ENCODE data around the gene GDF9. TPM values are rescaled to one million over a fixed set of nuclear protein-coding genes. Genes with fewer than 3 reads are reported as not detected.

The GDF9 gene
- polyA plus RNA-seq, 4 donors, result 0.32 to 0.67 (median 0.34) TPM; not detected in 1

DNA sequence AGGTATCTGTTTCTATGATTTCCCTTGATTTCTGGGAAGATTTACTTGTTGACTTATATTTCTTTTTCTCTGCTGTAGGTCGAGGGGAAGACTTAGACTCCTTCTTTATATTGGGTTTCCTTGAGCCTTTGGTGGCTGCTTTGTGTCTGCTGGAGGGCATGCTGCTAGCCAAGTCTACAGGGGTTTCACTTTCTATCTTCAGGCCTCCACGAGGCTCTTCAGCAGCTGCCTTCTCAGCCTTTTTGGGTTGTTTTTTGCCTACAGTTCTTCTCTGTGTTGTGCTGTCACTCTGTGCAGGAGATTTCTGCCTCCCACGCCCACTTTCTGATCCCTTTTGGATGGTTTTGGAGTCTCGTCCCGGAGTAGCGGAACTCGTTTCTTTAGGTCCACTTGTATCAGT, 30.4 kb upstream of the GDF9 start:
- Histone ChIP-seq H3K27ac (ENCODE audit: low read depth in 1 of 3, low read length in 2 of 3) (no peak overlapping the region), H3K4me1 (ENCODE audit: control insufficient read depth in 3 of 3, insufficient read depth in 2 of 3, low read depth in 1 of 3, low read length in 2 of 3) (no peaks in the 10 kb centered on the region), H3K36me3 (ENCODE audit: control insufficient read depth in 3 of 3, insufficient read depth in 2 of 3, low read depth in 1 of 3, low read length in 3 of 3) (peaks cover 13 to 38% (median 25%) of the 10 kb centered on the region in 3 donors), H3K27me3 (ENCODE audit: control insufficient read depth in 3 of 3, insufficient read depth in 3 of 3, low read length in 3 of 3) (no peaks in the 10 kb centered on the region), H3K9me3 (ENCODE audit: control insufficient read depth in 2 of 2, insufficient read depth in 1 of 2, low read depth in 1 of 2, low read length in 1 of 2) (no peaks in the 10 kb centered on the region), H3K4me3 (ENCODE audit: low read depth in 1 of 3, low read length in 3 of 3) (no peak overlapping the region)
- FAIRE-seq, result no peak
- WGBS, 3 donors, result 72 to 74% (median 74%) methylated on average over 7 of the region's 7 CpGs
- DNase-seq, result no peak

DNA sequence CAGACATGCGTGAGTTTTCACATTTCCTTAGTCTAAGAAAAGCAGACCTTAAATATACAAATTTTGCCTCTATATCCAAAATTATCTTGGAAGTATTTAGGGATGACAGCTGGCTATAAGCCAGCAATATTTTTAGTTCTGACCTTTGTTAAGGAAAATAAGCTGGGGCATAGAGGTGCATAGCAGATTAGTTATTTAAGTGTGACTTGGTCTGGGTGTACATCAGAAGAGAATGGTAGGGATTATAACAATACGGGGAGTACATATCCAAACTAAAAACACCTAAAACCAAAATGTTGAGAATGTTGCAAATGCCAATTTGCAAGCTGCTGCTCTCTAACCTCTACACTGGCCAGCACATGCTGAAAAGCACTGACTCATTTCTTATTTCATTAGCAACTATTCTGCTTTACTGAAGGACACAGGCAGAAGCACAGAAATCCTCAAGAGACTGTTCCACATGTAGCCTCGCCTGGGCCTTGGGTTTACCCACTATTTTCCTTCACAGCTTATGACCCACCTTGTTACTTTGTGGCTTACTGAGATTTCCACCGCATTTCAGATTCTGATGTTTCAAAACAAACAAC, 29.5 kb upstream of the GDF9 start:
- FAIRE-seq (no peak), DNase-seq (no peak)
- WGBS, 3 donors, result 89 to 93% (median 90%) methylated on average over 4 of the region's 4 CpGs
- Histone ChIP-seq H3K9me3 (ENCODE audit: control insufficient read depth in 2 of 2, insufficient read depth in 1 of 2, low read depth in 1 of 2, low read length in 1 of 2) (no peaks in the 10 kb centered on the region), H3K27ac (ENCODE audit: low read depth in 1 of 3, low read length in 2 of 3) (no peak overlapping the region), H3K27me3 (ENCODE audit: control insufficient read depth in 3 of 3, insufficient read depth in 3 of 3, low read length in 3 of 3) (no peaks in the 10 kb centered on the region), H3K4me3 (ENCODE audit: low read depth in 1 of 3, low read length in 3 of 3) (no peak overlapping the region), H3K4me1 (ENCODE audit: control insufficient read depth in 3 of 3, insufficient read depth in 2 of 3, low read depth in 1 of 3, low read length in 2 of 3) (no peaks in the 10 kb centered on the region), H3K36me3 (ENCODE audit: control insufficient read depth in 3 of 3, insufficient read depth in 2 of 3, low read depth in 1 of 3, low read length in 3 of 3) (peaks cover 13 to 38% (median 25%) of the 10 kb centered on the region in 3 donors)

DNA sequence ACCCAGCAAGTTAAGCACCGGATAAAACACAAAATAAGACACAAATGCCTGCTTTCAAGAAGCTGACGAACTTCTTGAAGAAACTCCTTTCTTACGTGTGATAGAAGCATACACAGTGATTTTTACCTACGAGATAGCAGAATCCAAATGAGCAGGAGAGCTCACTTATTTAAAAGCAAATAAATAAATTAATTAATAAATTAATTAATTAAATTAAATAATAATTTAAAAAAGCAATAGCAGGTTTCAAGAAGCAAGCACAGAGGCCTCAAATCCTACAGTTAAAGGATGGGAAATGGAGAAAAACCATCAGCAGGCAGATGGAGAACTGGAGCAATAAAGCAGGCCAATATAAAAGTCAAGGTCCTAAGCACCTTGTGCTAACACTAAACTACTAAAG, 24.5 kb upstream of the GDF9 start:
- Histone ChIP-seq H3K4me1 (ENCODE audit: control insufficient read depth in 3 of 3, insufficient read depth in 2 of 3, low read depth in 1 of 3, low read length in 2 of 3) (no peaks in the 10 kb centered on the region), H3K27me3 (ENCODE audit: control insufficient read depth in 3 of 3, insufficient read depth in 3 of 3, low read length in 3 of 3) (no peaks in the 10 kb centered on the region), H3K9me3 (ENCODE audit: control insufficient read depth in 2 of 2, insufficient read depth in 1 of 2, low read depth in 1 of 2, low read length in 1 of 2) (no peaks in the 10 kb centered on the region), H3K36me3 (ENCODE audit: control insufficient read depth in 3 of 3, insufficient read depth in 2 of 3, low read depth in 1 of 3, low read length in 3 of 3) (peaks cover 15 to 23% (median 23%) of the 10 kb centered on the region in 3 donors), H3K27ac (ENCODE audit: low read depth in 1 of 3, low read length in 2 of 3) (no peak overlapping the region), H3K4me3 (ENCODE audit: low read depth in 1 of 3, low read length in 3 of 3) (no peak overlapping the region)
- FAIRE-seq (no peak), DNase-seq (no peak)
- WGBS, 3 donors, result 94 to 96% (median 95%) methylated on average over 4 of the region's 4 CpGs

DNA sequence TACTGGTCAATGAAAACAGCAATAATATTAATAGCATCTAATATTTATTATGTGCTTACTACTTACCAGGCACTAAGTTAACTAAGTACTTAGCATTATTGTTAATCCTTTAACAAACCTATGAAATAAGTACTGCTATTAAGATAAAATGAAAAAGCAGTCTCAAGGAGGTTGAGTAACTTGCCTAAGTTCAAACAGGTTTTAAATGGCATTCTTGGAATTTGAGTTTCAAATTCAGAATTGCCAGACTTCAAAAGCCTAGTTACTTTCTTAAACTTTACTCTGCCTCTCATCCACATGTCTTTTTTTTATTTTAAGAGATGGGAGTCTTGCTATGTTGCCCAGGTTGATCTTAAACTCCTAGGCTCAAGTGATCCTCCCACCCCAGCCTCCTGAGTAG, 23.2 kb upstream of the GDF9 start:
- no peak for DNase-seq
- H3K9me3 ChIP-seq (ENCODE audit: control insufficient read depth in 2 of 2, insufficient read depth in 1 of 2, low read depth in 1 of 2, low read length in 1 of 2), result no peaks in the 10 kb centered on the region
- no peak overlapping the region for H3K4me3 ChIP-seq (ENCODE audit: low read depth in 1 of 3, low read length in 3 of 3)
- no peaks in the 10 kb centered on the region for H3K4me1 ChIP-seq (ENCODE audit: control insufficient read depth in 3 of 3, insufficient read depth in 2 of 3, low read depth in 1 of 3, low read length in 2 of 3)
- no peak overlapping the region for H3K27ac ChIP-seq (ENCODE audit: low read depth in 1 of 3, low read length in 2 of 3)
- no peak for FAIRE-seq
- H3K27me3 ChIP-seq (ENCODE audit: control insufficient read depth in 3 of 3, insufficient read depth in 3 of 3, low read length in 3 of 3), result no peaks in the 10 kb centered on the region
- H3K36me3 ChIP-seq (ENCODE audit: control insufficient read depth in 3 of 3, insufficient read depth in 2 of 3, low read depth in 1 of 3, low read length in 3 of 3), result peaks cover 17 to 23% (median 21%) of the 10 kb centered on the region in 3 donors

DNA sequence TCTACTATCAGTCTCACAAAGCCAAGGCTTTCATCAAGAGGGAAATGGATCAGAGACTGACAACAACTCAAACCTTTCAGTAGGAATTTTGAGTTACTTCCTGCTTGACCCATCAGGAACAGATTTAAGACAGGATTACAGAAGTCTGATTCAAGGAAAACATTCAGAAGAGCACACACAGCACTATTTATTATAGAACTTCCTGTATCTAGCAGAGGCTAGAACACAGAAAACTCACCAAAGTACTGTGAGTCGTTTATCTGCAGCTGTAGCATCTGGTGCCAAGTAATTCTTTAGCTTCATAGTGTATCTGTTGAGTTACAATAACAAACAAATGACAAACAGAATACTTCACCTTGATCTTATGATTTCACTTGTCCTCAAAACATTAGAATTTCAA, 21.0 kb upstream of the GDF9 start:
- H3K4me1 ChIP-seq (ENCODE audit: control insufficient read depth in 3 of 3, insufficient read depth in 2 of 3, low read depth in 1 of 3, low read length in 2 of 3), result no peaks in the 10 kb centered on the region
- peaks cover 15 to 24% (median 20%) of the 10 kb centered on the region in 3 donors for H3K36me3 ChIP-seq (ENCODE audit: control insufficient read depth in 3 of 3, insufficient read depth in 2 of 3, low read depth in 1 of 3, low read length in 3 of 3)

DNA sequence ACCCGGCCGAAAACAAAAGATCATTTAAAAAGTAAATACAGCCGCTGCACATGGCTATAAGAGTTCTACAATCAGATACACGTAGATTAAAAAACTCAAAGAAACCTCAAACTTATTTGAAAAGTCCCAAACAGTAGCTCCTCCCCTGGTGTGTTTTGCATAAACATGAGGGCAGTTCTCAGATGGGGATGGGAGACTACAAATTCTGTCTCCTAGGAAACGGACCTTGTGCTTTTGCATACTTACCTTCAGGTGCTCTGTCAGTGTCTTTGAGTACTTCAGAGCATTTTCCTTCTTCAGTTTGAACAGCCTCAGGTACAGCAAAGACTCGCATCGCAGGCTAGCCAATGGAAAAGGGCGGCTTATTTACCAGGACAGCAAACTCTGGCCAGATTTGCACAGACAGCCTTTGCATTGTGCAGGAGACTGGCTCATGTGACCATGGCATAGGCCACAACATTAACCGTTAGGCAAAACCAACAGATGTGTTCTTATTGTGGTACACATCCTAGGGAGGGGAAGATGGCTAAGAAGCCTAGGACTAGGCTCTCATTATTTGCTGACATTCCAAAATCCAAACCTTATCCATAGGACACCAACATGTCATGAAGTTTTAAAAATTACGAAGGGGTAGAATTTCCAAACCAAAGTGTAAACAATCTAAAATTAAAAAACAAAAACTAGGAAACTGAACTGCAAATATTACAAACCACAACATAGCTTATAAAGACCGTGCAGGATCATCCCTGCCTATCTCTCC, 20.0 kb upstream of the GDF9 start:
- DNase-seq (no peak), FAIRE-seq (no peak)
- Histone ChIP-seq H3K9me3 (ENCODE audit: control insufficient read depth in 2 of 2, insufficient read depth in 1 of 2, low read depth in 1 of 2, low read length in 1 of 2) (no peaks in the 10 kb centered on the region), H3K4me3 (ENCODE audit: low read depth in 1 of 3, low read length in 3 of 3) (no peak overlapping the region), H3K27ac (ENCODE audit: low read depth in 1 of 3, low read length in 2 of 3) (peak overlapping the region in 1 of 3 donors; percentile 8), H3K4me1 (ENCODE audit: control insufficient read depth in 3 of 3, insufficient read depth in 2 of 3, low read depth in 1 of 3, low read length in 2 of 3) (no peaks in the 10 kb centered on the region), H3K27me3 (ENCODE audit: control insufficient read depth in 3 of 3, insufficient read depth in 3 of 3, low read length in 3 of 3) (no peaks in the 10 kb centered on the region), H3K36me3 (ENCODE audit: control insufficient read depth in 3 of 3, insufficient read depth in 2 of 3, low read depth in 1 of 3, low read length in 3 of 3) (peaks cover 11 to 31% (median 20%) of the 10 kb centered on the region in 3 donors)
- WGBS, 3 donors, result 84 to 87% (median 85%) methylated on average over 11 of the region's 11 CpGs

More for the DNA sequence above, 21.0 kb upstream of the GDF9 start:
- H3K27me3 ChIP-seq (ENCODE audit: control insufficient read depth in 3 of 3, insufficient read depth in 3 of 3, low read length in 3 of 3), result no peaks in the 10 kb centered on the region
- no peak overlapping the region for H3K4me3 ChIP-seq (ENCODE audit: low read depth in 1 of 3, low read length in 3 of 3)
- FAIRE-seq, result no peak
- WGBS, 3 donors, result 15 to 33% (median 26%) methylated on average over 1 of the region's 1 CpG
- no peaks in the 10 kb centered on the region for H3K9me3 ChIP-seq (ENCODE audit: control insufficient read depth in 2 of 2, insufficient read depth in 1 of 2, low read depth in 1 of 2, low read length in 1 of 2)
- no peak for DNase-seq
- H3K27ac ChIP-seq (ENCODE audit: low read depth in 1 of 3, low read length in 2 of 3), result no peak overlapping the region

DNA sequence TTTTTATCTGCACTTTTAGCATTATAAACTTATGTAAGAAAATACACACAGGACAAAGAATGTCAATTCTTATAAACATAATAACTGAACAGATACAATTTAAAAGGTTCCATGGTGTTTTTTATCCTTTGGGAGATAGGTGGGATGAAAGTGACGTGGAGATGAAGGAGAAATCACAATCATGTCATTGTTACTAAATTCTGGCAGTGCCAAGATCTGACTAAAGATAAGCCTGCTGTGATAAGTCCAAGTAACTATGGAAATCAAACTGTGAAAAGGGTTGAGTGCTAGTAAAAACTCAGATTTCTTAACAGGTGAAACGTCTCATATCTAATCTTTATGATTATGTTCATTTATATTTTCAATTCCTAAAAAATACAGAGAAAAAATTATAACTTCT, 18.3 kb upstream of the GDF9 start:
- H3K27me3 ChIP-seq (ENCODE audit: control insufficient read depth in 3 of 3, insufficient read depth in 3 of 3, low read length in 3 of 3), result no peaks in the 10 kb centered on the region
- FAIRE-seq (no peak), DNase-seq (no peak)
- H3K9me3 ChIP-seq (ENCODE audit: control insufficient read depth in 2 of 2, insufficient read depth in 1 of 2, low read depth in 1 of 2, low read length in 1 of 2), result no peaks in the 10 kb centered on the region
- H3K4me1 ChIP-seq (ENCODE audit: control insufficient read depth in 3 of 3, insufficient read depth in 2 of 3, low read depth in 1 of 3, low read length in 2 of 3), result no peaks in the 10 kb centered on the region
- peaks cover 11 to 31% (median 22%) of the 10 kb centered on the region in 3 donors for H3K36me3 ChIP-seq (ENCODE audit: control insufficient read depth in 3 of 3, insufficient read depth in 2 of 3, low read depth in 1 of 3, low read length in 3 of 3)
- H3K4me3 ChIP-seq (ENCODE audit: low read depth in 1 of 3, low read length in 3 of 3), result no peak overlapping the region
- no peak overlapping the region for H3K27ac ChIP-seq (ENCODE audit: low read depth in 1 of 3, low read length in 2 of 3)
- WGBS, 3 donors, result 47 to 76% (median 65%) methylated on average over 2 of the region's 2 CpGs

DNA sequence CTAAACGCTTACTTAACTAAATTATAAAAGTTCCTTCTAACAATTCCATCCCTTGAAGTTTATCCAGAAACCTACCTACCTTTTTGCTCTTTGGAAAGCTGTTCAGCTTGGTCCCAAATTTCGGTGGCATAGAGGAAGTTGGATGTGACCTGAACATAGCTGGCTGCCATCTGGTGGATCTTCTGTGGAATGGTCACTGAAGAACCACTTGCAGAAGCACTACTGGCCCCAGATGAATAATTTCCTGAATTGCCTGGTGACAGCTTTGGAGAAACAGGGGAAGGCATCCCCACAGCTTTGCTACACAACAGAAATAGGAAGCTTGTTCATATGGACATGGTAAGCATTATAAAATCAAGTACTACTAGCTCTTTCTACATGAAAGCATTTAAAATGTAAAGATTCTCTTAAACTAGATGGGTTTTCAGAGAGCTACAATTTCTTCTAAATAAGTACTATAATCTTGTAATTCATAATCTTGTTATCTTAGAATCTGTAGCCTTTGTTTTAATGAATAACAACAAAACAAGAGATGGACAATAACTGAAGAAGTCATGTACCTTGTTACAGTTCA, 17.1 kb upstream of the GDF9 start:
- no peak overlapping the region for H3K27ac ChIP-seq (ENCODE audit: low read depth in 1 of 3, low read length in 2 of 3)
- H3K4me1 ChIP-seq (ENCODE audit: control insufficient read depth in 3 of 3, insufficient read depth in 2 of 3, low read depth in 1 of 3, low read length in 2 of 3), result no peaks in the 10 kb centered on the region
- no peaks in the 10 kb centered on the region for H3K27me3 ChIP-seq (ENCODE audit: control insufficient read depth in 3 of 3, insufficient read depth in 3 of 3, low read length in 3 of 3)
- no peak overlapping the region for H3K4me3 ChIP-seq (ENCODE audit: low read depth in 1 of 3, low read length in 3 of 3)
- FAIRE-seq (no peak), DNase-seq (peak; percentile 76 to 79)
- H3K36me3 ChIP-seq (ENCODE audit: control insufficient read depth in 3 of 3, insufficient read depth in 2 of 3, low read depth in 1 of 3, low read length in 3 of 3), result peaks cover 8 to 25% (median 19%) of the 10 kb centered on the region in 3 donors
- no peaks in the 10 kb centered on the region for H3K9me3 ChIP-seq (ENCODE audit: control insufficient read depth in 2 of 2, insufficient read depth in 1 of 2, low read depth in 1 of 2, low read length in 1 of 2)
- WGBS, 3 donors, result 4 to 24% (median 12%) methylated on average over 2 of the region's 2 CpGs
